T-helper 22 cell (primary cell): ENCODE measurements around the gene FGF18.
"Not testable (repeated sequence)": the region's sequence is repeated elsewhere in the genome, so short reads cannot be mapped to it uniquely, and the experiment has no call there.

Experiments
- DNase-seq: peaks from one replicate; pipeline ENCODE4 v3.0.0-alpha.2; 2020; ENCODE audit warnings: low read depth

Gene FGF18, protein sequence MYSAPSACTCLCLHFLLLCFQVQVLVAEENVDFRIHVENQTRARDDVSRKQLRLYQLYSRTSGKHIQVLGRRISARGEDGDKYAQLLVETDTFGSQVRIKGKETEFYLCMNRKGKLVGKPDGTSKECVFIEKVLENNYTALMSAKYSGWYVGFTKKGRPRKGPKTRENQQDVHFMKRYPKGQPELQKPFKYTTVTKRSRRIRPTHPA

DNA sequence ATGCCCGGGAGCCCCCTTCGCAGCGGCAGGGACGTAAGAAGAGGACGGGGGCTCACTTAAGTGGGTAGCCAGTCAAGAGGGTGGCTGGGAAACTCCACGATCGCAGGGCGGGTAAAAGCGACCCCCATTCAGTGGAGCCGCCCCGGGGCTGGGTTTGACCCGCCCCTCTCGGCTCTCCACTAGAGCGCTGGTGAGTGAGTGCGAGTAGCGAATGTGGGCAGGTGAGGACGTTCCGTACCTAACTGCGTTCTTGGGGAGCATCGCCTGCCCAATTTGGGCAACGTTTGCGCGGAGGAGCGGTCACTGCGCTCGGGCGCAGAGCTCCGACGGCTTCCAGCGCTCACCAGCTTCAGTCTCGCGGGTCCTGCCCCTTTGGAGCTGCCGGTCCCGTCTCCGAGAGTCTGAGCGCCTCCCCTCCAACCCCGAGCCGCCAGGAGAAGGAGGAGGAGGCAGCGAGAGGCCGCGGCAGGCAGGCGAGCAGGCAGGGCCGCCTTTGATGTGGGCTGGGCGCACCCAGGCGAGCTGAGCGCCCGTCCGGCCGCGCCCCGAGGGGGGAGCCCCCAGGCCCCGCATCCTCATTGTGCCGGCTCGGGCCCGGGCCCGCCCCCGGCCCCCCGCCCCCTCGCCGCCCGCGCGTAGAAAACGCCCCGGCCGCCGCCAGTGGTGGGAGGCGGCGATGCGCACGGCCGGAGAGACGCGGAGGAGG is at the start of gene FGF18:
Gene FGF18, plus strand, starts transcription at position 666 of the 706 bp plus-strand sequence. CDS start 553 bp downstream, outside the sequence.
- peak; percentile 40 for DNase-seq

DNA sequence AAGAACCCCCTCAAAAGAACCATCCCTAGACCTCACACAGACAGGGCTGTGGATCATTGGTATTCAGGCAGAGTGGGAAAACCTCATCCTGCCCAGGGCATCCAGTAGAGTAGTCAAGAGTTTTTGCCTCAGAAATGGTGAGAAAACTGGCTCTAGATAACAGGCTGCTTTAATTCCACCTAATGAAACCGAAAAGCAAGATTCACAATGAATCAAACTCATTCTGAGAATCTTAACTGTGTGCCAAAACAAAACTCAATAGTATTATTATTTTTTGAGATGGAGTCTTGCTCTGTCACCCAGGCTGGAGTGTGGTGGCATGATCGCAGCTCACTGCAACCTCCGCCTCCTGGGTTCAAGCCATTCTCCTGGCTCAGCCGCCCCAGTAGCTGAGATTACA is 49.5 kb upstream of the FGF18 start:
- DNase-seq = no peak

DNA sequence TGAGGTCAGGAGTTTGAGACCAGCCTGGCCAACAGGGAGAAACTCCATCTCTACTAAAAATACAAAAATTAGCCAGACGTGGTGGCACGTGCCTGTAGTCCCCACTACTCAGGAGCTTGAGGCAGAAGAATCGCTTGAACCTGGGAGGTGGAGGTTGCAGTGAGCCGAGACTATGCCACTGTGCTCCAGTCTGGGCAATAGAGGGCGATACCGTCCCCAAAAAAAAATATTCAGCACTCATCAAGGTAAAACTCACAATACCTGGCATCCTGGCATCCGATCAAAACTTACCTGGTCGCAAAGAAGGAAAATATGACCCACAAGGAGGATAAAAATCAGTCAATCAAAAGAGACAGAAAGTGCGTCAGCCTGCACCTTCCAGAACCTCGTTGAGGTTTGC is 48.6 kb upstream of the FGF18 start:
- DNase-seq = not testable (repeated sequence)

DNA sequence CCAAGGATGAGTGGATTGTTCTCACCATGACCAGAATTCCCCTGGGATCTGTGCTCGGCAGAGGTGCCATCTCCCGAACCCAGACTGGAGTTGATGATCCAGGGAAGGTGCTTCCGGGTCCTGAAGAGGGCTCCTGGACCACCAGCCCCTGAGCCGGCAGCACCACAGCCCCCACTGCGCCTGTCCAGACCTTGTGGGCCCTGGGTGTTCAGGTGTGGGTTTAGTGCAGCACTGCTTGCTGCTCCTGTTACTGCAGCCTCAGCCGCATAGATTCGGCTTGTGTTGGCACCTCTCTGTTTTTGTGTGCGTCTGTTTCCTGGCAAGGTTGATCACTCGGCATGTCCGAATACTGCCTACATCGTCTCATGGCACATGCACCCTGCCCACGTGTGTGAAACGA is 48.1 kb upstream of the FGF18 start:
- DNase-seq = no peak

DNA sequence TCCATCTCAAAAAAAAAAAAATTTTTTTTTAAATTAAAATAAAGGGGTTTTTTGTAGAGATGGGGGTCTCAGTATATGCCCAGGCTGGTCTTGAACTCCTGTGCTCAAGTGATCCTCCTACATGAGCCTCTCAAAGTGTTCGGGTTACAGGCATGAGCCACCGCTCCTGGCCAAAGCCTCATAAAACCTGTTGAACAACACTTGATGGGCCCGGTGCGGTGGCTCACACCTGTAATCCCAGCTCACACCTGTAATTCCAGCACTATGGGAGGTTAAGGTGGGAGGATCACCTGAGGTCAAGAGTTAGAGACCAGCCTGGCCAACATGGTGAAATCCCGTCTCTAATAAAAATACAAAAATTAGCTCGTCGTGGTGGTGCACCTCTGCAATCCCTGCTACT is 39.5 kb upstream of the FGF18 start:
- DNase-seq = no peak

DNA sequence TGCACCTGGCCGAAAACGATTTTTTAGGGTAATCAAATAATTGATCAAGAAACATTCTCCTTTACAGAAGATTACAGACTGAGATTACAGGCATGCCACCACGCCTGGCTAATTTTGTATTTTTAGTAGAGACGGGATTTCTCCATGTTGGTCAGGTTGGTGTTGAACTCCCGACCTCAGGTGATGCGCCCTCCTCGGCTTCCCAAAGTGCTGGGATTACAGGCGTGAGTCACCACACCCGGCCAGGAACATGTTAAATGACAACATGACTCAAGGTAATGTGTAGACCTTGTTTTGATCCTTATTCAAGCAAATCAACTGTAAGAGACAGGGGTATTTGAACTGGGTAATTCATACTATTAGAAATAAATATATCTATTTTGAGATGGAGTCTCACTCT is 35.0 kb upstream of the FGF18 start:
- not testable (repeated sequence) for DNase-seq

DNA sequence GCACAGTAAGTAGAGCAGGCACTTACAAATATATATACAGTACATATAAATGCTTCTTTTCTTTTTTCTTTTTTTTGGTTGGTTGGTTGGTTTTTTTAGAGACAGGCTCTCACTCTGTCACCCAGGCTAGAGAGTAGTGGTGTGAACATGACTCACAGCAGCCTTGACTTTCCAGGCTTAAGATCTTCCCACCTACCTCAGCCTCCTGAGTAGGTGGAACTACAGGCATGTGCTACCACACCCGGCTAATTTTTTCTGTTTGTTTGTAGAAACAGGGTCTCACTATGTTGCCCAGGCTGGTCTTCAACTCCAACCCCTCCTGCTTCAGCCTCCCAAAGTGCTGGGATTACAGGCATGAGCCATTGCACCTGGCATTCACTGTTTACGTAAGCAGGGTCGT is 34.4 kb upstream of the FGF18 start:
- not testable (repeated sequence) for DNase-seq

DNA sequence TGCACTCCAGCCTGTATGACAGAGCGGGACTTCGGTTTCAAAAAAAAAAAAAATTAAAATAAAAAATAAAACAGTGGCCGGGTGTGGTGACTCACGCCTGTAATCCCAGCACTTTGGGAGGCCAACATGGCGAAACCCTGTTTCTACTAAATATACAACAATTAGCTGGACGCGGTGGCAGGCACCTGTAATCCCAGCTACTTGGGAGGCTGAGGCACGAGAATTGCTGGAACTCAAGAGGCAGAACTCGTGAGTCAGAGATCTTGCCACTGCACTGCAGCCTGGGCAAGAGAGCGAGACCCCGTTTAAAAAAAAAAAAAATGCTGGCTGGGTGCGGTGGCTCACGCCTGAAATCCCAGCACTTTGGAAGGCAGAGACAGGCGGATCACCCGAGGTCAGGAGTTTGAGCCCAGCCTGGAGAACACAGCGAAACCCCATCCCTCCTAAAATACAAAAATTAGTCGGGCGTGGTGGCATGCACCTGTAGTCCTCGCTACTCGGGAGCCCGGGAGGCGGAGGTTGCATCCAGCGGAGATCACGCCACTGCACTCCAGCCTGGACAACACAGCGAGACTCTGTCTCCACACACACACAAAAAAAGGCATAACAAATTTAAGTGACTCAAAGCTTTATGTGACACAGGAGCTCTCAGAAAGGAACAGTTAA is 33.3 kb upstream of the FGF18 start:
- no peak for DNase-seq

DNA sequence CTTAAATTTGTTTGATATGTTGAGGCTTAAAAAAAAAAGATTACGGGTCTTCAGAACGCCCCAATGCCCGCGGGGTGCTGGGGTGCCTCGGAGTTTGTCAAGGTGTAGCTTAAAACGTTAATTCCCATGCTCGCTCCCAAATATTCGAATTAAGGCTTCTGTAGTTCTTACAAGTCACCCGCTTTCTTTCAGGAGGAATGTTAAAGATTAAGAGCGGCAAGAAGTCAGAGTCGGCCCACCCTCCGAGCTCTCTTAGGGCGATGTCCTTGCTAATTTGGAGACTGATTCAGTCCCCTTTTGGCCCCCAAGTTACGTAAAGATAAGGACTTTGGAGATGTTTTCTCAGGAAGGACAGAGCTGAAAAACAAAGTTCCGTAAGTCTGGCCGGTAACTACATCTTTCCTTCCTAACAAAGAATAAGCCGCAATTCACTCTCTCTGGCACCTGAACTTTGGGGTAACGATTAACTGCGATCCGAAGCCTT is 32.5 kb upstream of the FGF18 start:
- no peak for DNase-seq

DNA sequence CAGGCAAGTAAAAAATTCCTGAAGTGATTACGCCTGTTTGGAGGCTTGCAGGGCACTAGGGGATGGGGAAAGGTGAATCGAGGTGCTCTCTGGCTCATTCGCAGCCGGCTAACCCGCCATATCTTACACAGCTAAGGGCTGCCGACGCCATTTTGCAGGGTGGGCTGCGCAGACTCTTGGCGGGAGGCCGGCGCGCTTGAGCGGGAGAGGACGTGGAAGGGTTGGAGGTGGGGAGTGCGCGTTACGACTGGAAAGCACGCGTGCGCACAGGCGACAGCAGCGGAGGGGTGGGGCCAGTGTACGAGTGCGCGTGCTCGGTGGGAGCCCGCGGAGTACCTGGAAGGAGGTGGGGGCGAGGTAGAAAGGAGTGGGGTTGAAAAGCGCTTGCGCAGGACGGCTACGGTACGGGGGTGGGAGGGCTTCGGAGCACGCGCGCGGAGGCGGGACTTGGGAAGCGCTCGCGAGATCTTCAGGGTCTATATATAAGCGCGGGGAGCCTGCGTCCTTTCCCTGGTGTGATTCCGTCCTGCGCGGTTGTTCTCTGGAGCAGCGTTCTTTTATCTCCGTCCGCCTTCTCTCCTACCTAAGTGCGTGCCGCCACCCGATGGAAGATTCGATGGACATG is 32.0 kb upstream of the FGF18 start, which contains the start of gene NPM1:
Gene NPM1, plus strand, starts transcription at position 505 of the 625 bp plus-strand sequence. Its CDS starts 100 bp downstream, at position 605.
- peak; percentile 97 for DNase-seq

DNA sequence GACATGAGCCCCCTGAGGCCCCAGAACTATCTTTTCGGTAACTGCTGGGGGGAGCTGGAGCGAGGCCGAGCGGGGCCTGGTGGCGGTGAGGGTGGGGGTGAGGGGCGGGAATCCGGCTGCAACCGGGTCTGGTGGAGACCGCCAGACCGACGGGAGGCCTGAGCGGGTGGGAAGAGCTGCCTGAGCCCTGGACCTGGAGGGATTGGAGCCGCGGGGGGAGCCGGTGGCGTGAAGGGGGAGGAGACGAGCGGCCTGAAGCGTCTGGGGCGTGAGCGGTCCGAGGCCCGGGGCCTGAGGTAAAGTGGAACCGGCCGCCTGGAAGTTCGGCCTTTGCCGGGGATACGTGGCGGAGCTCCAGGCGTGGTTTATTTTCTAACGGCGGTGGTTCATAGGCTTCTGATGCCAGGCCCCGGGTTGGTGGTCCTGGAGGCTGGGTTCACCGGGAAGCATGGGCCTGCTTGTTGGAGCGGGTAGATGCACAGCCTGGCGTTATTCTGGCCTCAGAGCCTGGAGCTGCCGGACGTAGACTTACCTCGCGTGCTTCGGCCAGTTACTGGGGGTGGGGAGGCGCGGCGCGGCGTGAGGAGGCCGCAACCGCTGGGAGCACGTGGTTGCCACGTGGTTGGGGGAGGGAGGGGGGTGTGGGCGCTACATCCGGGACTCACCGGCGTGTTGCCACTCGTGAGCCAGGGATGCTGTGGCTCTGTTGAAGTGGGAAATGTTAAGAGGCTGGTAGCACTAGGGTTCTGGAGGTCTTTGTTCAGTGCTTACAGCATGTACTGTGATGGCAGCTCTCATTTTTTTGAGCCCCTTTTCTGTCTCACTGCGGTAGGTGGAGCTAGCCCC is 31.3 kb upstream of the FGF18 start:
- DNase-seq = peak; percentile 70

DNA sequence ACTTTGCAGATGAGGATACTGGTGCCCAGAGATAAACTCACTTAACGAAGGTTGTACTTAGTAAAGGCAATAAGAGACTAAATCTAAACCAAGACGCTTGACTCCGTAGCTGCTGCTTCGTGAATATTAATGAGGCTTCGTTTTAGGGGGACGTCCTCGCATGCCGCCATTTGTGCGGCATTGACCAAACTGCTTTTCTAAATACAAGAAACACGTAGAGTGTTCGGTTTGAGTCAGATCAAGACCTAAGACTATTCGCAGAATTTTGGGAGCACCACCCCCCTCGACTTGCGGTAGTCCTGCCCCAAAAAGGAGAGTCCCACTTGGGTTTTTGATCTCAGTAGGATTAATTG is 30.7 kb upstream of the FGF18 start:
- no peak for DNase-seq

DNA sequence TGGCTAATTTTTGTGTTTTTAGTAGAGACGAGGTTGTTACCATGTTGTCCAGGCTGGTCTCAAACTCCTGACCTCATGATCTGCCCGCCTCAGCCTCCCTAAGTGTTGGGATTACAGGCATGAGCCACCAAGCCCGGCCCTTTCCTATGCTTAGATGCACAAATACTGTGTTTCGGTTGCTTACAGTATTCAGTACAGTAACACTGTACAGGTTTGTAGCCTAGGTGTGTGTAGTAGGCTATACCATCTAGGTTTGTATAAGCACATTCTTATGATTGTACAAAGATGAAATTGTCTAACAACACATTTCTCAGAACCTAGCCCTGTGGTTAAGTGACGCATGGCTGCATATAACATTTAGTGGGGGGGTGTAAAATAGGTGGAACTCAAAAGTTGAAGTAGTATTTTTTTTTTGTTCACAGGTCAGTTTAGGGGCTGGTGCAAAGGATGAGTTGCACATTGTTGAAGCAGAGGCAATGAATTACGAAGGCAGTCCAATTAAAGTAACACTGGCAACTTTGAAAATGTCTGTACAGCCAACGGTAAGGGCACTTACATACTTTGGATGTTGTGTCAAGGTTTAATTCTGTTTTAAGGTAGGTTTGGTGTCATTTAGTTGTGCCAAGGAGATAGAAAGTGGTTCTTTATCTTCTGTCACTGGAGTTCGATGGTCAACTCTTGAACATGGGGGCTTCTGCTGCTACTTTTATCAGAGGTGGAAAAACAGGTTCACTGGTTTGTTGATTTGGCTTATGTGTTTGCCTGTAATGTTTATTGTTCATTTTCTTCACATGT is 28.4 kb upstream of the FGF18 start:
- DNase-seq = no peak

DNA sequence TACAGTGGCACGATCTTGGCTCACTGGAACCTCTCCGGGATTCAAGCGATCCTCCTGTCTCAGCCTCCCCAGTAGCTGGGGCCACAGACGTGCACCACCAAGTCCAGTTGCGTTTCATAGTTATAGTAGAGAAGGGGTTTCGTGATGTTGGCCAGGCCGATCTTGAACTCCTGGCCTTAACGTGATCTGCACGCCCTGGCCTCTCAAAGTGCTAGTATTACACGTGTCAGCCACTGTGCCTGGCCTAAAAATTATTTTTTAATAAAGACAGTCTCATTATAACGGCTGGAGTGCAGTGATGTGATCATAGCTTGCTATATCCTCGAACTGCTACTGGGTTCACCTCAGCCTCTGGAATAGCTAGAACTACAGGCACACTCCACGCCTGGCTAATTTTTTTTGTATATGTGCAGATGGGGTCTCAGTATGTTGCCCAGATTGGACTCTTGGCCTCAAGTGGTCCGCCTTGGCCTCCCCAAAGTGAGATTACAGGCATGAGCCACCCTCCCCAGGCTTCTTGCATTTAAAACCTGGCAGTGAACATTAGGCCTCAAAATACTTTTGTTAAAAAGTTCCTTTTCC is 27.4 kb upstream of the FGF18 start:
- DNase-seq = no peak

DNA sequence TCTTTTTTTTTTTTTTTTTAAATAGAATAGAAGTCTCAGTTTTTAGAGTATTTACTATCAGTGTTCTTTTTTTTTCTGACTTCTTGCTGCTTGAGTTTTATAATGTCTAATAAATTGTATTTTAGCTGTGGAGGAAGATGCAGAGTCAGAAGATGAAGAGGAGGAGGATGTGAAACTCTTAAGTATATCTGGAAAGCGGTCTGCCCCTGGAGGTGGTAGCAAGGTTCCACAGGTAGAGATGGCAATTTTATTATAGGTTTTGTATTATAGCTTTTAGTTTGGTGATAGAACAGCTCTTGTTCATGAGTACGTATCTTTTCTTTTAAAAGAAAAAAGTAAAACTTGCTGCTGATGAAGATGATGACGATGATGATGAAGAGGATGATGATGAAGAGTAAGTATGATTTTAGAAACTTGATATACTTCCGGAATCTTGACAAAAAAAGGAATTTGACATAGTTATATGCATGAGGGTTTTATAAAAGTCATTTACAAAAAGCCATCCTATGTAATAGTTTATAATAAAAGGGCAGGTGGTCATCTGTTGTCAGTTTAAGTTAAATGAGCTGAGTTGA is 26.8 kb upstream of the FGF18 start:
- DNase-seq = no peak

DNA sequence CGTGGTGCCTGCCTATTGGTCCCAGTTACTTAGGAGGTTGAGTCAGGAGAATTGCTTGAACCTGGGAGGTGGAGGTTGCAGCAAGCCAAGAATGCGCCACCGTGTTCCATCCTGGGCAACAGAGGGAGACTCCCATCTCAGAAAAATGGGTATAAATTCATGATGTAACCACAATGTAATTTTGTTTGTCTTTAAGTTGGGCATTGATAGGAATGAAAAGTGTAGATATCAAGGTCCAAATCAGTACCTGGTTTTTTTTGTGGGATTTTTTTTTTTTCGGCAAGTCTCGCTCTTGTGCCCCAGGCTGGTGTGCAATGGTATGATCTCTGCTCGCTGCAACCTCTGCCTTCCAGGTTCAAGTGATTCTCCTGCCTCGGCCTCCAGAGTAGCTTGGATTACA is 24.4 kb upstream of the FGF18 start:
- DNase-seq = no peak

DNA sequence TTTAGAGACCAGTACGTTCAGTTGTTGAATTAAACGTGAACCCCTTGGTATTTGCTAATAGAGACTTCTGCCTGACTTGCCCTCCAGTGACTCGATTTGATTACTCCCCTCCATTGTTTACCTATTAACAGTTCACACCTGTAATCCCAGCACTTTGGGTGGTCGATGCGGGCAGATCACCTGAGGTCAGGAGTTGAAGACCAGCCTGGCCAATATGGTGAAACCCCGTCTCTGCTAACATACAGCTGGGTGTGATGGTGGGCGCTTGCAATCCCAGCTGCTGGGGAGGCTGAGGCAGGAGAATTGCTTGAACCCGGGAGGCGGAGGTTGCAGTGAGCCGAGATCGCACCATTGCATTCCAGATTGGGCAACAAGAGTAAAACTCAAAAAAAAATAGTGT is 22.9 kb upstream of the FGF18 start:
- not testable (repeated sequence) for DNase-seq

DNA sequence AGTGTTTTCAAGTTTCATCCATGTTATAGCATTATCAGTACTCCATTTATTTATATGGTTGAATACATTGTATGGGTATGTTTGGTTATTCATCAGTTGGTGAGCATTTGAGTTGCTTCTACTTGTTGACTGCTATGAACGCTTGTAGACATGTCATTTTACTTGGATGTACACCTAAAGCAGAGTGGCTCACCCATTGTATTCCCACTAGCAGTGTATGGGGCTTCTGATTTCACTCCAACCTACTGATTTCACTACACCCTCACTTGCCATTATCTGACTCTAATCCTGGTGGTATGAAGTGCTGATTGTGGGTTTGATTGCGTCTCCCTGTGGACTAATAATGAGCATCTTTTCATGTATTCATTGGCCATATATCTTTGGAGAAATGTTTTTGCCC is 22.3 kb upstream of the FGF18 start:
- DNase-seq = no peak

DNA sequence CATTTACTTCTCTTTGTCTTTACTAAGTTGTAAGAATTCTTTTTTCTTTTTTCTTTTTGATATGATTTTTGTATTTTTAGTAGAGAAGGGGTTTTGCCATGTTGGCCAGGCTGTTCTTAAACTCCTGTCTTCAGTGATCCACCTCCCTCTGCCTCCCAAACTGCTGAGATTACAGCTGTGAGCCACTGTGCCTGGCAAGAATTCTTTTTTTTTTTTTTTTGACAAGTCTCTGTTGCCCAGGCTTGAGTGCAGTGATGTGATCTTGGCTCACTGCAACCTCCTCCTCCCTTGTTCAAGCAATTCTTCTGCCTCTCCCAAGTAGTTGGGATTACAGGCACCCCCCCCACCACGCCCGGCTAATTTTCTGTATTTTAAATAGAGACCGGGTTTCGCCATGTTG is 21.8 kb upstream of the FGF18 start:
- DNase-seq = no peak

DNA sequence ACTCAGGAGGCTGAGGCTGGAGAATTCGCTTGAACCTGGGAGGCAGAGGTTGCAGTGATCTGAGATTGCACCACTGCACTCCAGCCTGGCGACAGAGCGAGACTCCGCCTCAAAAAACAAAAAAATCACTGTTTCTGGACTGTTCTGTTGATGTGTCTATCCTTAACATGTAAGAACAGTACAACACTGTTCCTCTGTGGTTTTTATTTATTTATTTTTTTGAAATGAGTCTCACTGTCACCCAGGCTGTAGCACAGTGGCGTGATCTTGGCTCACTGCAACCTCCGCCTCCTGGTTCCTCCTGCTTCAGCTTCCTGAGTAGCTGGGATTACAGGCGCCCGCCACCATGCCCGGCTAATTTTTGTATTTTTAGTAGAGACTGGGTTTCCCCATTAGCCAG is 20.8 kb upstream of the FGF18 start:
- not testable (repeated sequence) for DNase-seq
